Cardiac fibroblast (primary cell): ENCODE measurements around the gene MITF.

ENCODE experiments used
- DNase-seq, 2 donors: peaks; one replicate each; pipeline versions ENCODE4 v3.0.0 to v3.0.0-alpha.2; 2010; ENCODE audit warnings: low read depth in 2 of 2
- H3K4me3 ChIP-seq, 2 donors: replicated peaks in 1 of 2; 1 replicate in 1 of 2; 2 replicates in 1 of 2; pipeline ENCODE4 v1.5.1; 2011; ENCODE audit warnings: low read depth in 2 of 2, low read length in 2 of 2, mild to moderate bottlenecking in 2 of 2, moderate library complexity in 1 of 2
- CTCF ChIP-seq: IDR thresholded peaks from one replicate; pipeline ENCODE4 v1.5.1; 2011; ENCODE audit warnings: low read depth, mild to moderate bottlenecking, low read length, inconsistent platforms

Gene MITF

GRCh38 chr3:69881051-69881450, 141.8 kb downstream of the MITF start:
- DNase-seq: no peak
- no peak overlapping the region for H3K4me3 ChIP-seq

GRCh38 chr3:69881756-69882428, 142.6 kb downstream of the MITF start:
- no peak for TF ChIP-seq CTCF
- no peak overlapping the region for H3K4me3 ChIP-seq
- DNase-seq: no peak

More at GRCh38 chr3:69881051-69881450, 141.8 kb downstream of the MITF start:
- no peak for TF ChIP-seq CTCF

GRCh38 chr3:69882560-69882959, 143.3 kb downstream of the MITF start:
- no peak for DNase-seq
- no peak for TF ChIP-seq CTCF
- H3K4me3 ChIP-seq: no peak overlapping the region

- no peak overlapping the region for H3K4me3 ChIP-seq
- no peak for DNase-seq
- TF ChIP-seq CTCF: no peak
Observed at GRCh38 chr3:69888040-69888942, 149.0 kb downstream of the MITF start.

- DNase-seq: no peak
- no peak for TF ChIP-seq CTCF
- H3K4me3 ChIP-seq: no peak overlapping the region
Observed at GRCh38 chr3:69888943-69889315, 149.7 kb downstream of the MITF start.

- TF ChIP-seq CTCF: no peak
- no peak overlapping the region for H3K4me3 ChIP-seq
- DNase-seq: peak in 1 of 2 donors; percentile 21
Observed at GRCh38 chr3:69890084-69890483, 150.8 kb downstream of the MITF start.
